Left lung (tissue), 10 donors: ENCODE data around the gene ABHD5. TPM values are rescaled to one million over a fixed set of nuclear protein-coding genes. Genes with fewer than 3 reads are reported as not detected.

ENCODE experiments used
- ATAC-seq: fragments of 200-7000 bp; cut with Tn5 transposase; one replicate; pipeline ENCODE4 v1.9.1; 2020; ENCODE audit warnings: moderate library complexity
- DNase-seq, 4 donors: peaks; one replicate each; pipeline ENCODE4 v3.0.0-alpha.2; 2013 to 2020
- H3K27ac ChIP-seq, 2 donors: fragments of 200-600 bp; sonication (generic) in 1 of 2; one replicate each; pipeline versions ENCODE4 v1.5.0 to v1.8.0; 2020 to 2021
- H3K27me3 ChIP-seq, 2 donors: fragments of 200-600 bp; sonication (generic) in 1 of 2; one replicate each; pipeline versions ENCODE4 v1.5.0 to v1.8.0; 2020 to 2021
- H3K36me3 ChIP-seq, 2 donors: fragments of 200-600 bp; sonication (generic) in 1 of 2; one replicate each; pipeline versions ENCODE4 v1.5.0 to v1.8.0; 2020 to 2021
- H3K4me1 ChIP-seq, 2 donors: fragments of 200-600 bp; one replicate each; pipeline ENCODE4 v1.8.0; 2021
- H3K4me3 ChIP-seq, 2 donors: fragments of 200-600 bp; sonication (generic) in 1 of 2; one replicate each; pipeline versions ENCODE4 v1.5.0 to v1.8.0; 2020 to 2021; ENCODE audit warnings: mild to moderate bottlenecking in 1 of 2
- H3K9me3 ChIP-seq, 2 donors: fragments of 200-600 bp; sonication (generic) in 1 of 2; one replicate each; pipeline versions ENCODE4 v1.5.0 to v1.8.0; 2020 to 2021
- CTCF ChIP-seq, 2 donors: fragments of 200-600 bp; sonication (generic) in 1 of 2; IDR thresholded peaks; one replicate each; pipeline versions ENCODE4 v1.5.0 to v1.8.0; 2021; ENCODE audit warnings: antibody characterized with exemption in 2 of 2
- intact Hi-C, 2 donors: fragments of 100-400 bp; cut with DNase I; formaldehyde crosslinking; loops; one replicate each; pipeline versions ENCODE4 v1.11.2 to v1.14.2; 2022
- polyA plus RNA-seq, 6 donors: library from polyadenylated mRNA; unstranded; fragments of 120-200 nt; gene quantifications; one replicate each; pipeline ENCODE4 v1.2.1, GENCODE V29; 2013; ENCODE audit not compliant: insufficient read length in 6 of 6
- total RNA-seq, 2 donors: library from RNA; stranded (reverse); fragmentation: NEBNext Ultra II Directional; extraction: Animal tissue kit (Norgen Biotek cat#: 25700); gene quantifications; one replicate each; pipeline ENCODE4 v1.2.1, GENCODE V29; 2021
- donor health status: DM: no; HTN: yes; CAD: no.
- donor health status: DM: no; HTN: no; CAD: no.

ABHD5 gene
- total and polyA plus RNA-seq, 8 donors: 14.2 to 41.0 (median 17.2) TPM

GRCh38 chr3:43755516-43756200, 64.9 kb downstream of the ABHD5 start:
- no peaks in the 10 kb centered on the region for H3K36me3 ChIP-seq
- intact Hi-C loops: no loop called here
- H3K27ac ChIP-seq: no peak overlapping the region
- H3K9me3 ChIP-seq: no peaks in the 10 kb centered on the region
- DNase-seq (no peak), ATAC-seq (no peak)
- H3K27me3 ChIP-seq: no peaks in the 10 kb centered on the region
- no peak overlapping the region for H3K4me3 ChIP-seq
- H3K4me1 ChIP-seq: peaks cover 0 to 9% of the 10 kb centered on the region in 2 donors
- no peak for TF ChIP-seq CTCF (IDR thresholded peaks at IDR 0.05)

- TF ChIP-seq CTCF (IDR thresholded peaks at IDR 0.05): no peak
- no peak for DNase-seq
These were observed 67.1 kb downstream of the ABHD5 start for GRCh38 chr3:43757666-43758321.

GRCh38 chr3:43758592-43759225, 68.0 kb downstream of the ABHD5 start:
- H3K36me3 ChIP-seq: no peaks in the 10 kb centered on the region
- H3K27ac ChIP-seq: no peak overlapping the region
- DNase-seq: no peak
- peak; percentile 11 for ATAC-seq
- H3K27me3 ChIP-seq: no peaks in the 10 kb centered on the region
- no peak for TF ChIP-seq CTCF (IDR thresholded peaks at IDR 0.05)
- H3K4me1 ChIP-seq: peaks cover 0 to 9% of the 10 kb centered on the region in 2 donors
- H3K4me3 ChIP-seq: no peak overlapping the region
- intact Hi-C loops: no loop called here
- no peaks in the 10 kb centered on the region for H3K9me3 ChIP-seq

More at GRCh38 chr3:43757666-43758321, 67.1 kb downstream of the ABHD5 start:
- Histone ChIP-seq H3K36me3 (no peaks in the 10 kb centered on the region), H3K4me3 (no peak overlapping the region), H3K27me3 (no peaks in the 10 kb centered on the region), H3K9me3 (no peaks in the 10 kb centered on the region), H3K4me1 (peaks cover 0 to 9% of the 10 kb centered on the region in 2 donors), H3K27ac (no peak overlapping the region)
- ATAC-seq: no peak
- intact Hi-C loops: no loop called here

GRCh38 chr3:43759297-43759782, 68.6 kb downstream of the ABHD5 start:
- no peak overlapping the region for H3K27ac ChIP-seq
- intact Hi-C loops: no loop called here
- DNase-seq (no peak), ATAC-seq (peak; percentile 62)
- H3K27me3 ChIP-seq: no peaks in the 10 kb centered on the region
- H3K4me3 ChIP-seq: no peak overlapping the region
- H3K36me3 ChIP-seq: no peaks in the 10 kb centered on the region
- peaks cover 0 to 9% of the 10 kb centered on the region in 2 donors for H3K4me1 ChIP-seq
- H3K9me3 ChIP-seq: no peaks in the 10 kb centered on the region
- TF ChIP-seq CTCF (IDR thresholded peaks at IDR 0.05): no peak

- Histone ChIP-seq H3K27ac (no peak overlapping the region), H3K4me3 (no peak overlapping the region), H3K9me3 (no peaks in the 10 kb centered on the region), H3K27me3 (no peaks in the 10 kb centered on the region), H3K4me1 (peaks cover 0 to 9% of the 10 kb centered on the region in 2 donors), H3K36me3 (no peaks in the 10 kb centered on the region)
- ATAC-seq (no peak), DNase-seq (no peak)
- intact Hi-C loops: no loop called here
- no peak for TF ChIP-seq CTCF (IDR thresholded peaks at IDR 0.05)
These were observed 69.2 kb downstream of the ABHD5 start for GRCh38 chr3:43759938-43760337.
